ENCODE measurements around the gene ANKS3.

DNA sequence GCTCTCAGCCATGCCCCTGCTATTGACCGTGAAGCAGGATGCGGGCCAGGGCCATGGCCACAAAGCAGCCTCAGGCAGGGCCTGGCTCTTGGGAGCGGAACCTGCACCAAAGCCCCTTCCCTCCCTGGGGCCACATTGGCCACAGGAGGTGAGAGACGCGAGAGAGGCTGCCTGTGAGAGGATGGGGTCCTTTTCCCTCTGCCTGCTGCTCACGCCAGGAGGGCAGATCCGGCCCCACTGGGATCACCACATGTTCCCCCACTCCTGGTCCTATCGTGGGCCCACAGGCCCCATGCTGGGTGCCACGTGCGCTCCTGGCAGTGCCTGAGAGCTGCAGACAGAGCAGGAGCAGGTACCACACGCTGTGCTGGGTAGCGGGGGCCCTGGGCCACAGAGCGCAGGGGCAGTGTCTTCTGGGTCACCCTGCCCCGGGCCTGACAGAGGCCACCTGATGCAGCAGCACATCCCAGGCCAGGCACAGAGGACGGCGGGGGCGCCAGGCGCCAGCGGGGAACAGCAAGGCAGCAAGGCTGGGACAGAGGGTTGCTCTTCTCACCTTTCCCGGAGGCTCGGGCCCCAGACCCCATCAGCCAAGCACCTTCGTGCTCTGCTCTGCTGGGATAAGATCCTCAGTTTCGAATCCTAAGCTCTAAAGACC lies 49.9 kb downstream of the ANKS3 start:
- TF ChIP-seq POLR2A (IDR thresholded peaks at IDR 0.05; ENCODE audit: low read depth, low read length) (no peak), POLR2AphosphoS5 (IDR thresholded peaks at IDR 0.05; ENCODE audit: low read depth, low read length) (no peak), TAF1 (IDR thresholded peaks at IDR 0.05; ENCODE audit: borderline replicate concordance, low read depth, low read length) (no peak)

Data from GM12892 (cell line).